HG03039 (cell line): Measurements from ENCODE around the gene HOXC10.

Experiments
- ATAC-seq: cut with Tn5 transposase; IDR thresholded peaks from one replicate; pipeline ENCODE4 v1.9.1; 2021; ENCODE audit warnings: mild to moderate bottlenecking, moderate library complexity; ENCODE audit not compliant: unreplicated experiment

HOXC10 gene

GRCh38 chr12:53988541-53989226 lies 3.7 kb downstream of the HOXC10 start:
- no peak for ATAC-seq

GRCh38 chr12:53989227-53990113 lies 4.5 kb downstream of the HOXC10 start:
- ATAC-seq, result no peak

GRCh38 chr12:53990311-53991076 lies 5.5 kb downstream of the HOXC10 start:
- no peak for ATAC-seq

GRCh38 chr12:53991077-53991460 lies 6.1 kb downstream of the HOXC10 start:
- ATAC-seq, result no peak

- ATAC-seq, result no peak
Measured at GRCh38 chr12:53992377-53992889, 7.5 kb downstream of the HOXC10 start.

GRCh38 chr12:53993162-53994008 lies 8.4 kb downstream of the HOXC10 start:
- ATAC-seq, result no peak

- ATAC-seq, result no peak
Measured at GRCh38 chr12:53994009-53994263, 9.0 kb downstream of the HOXC10 start.

- ATAC-seq, result no peak
Measured at GRCh38 chr12:53994264-53995001, 9.5 kb downstream of the HOXC10 start.

GRCh38 chr12:53995002-53995377 lies 10.0 kb downstream of the HOXC10 start:
- no peak for ATAC-seq

- ATAC-seq, result no peak
Measured at GRCh38 chr12:53995378-53996239, 10.7 kb downstream of the HOXC10 start.

- ATAC-seq, result no peak
Measured at GRCh38 chr12:53996240-53997203, 11.6 kb downstream of the HOXC10 start.

GRCh38 chr12:53997204-53998109 lies 12.5 kb downstream of the HOXC10 start:
- no peak for ATAC-seq

GRCh38 chr12:53998110-53998899 lies 13.4 kb downstream of the HOXC10 start:
- no peak for ATAC-seq

- no peak for ATAC-seq
Measured at GRCh38 chr12:53998900-53999236, 13.9 kb downstream of the HOXC10 start.

GRCh38 chr12:53999559-54000115 lies 14.7 kb downstream of the HOXC10 start:
- no peak for ATAC-seq
